Cardiac fibroblast (primary cell): Measurements from ENCODE around the gene MAD1L1.
A peak's percentile ranks its signal among the peaks of the same experiment; 100 is the strongest.

Experiments
- DNase-seq, 2 donors: peaks; one replicate each; pipeline versions ENCODE4 v3.0.0 to v3.0.0-alpha.2; 2010; ENCODE audit warnings: low read depth in 2 of 2
- H3K4me3 ChIP-seq, 2 donors: replicated peaks in 1 of 2; 1 replicate in 1 of 2; 2 replicates in 1 of 2; pipeline ENCODE4 v1.5.1; 2011; ENCODE audit warnings: low read depth in 2 of 2, low read length in 2 of 2, mild to moderate bottlenecking in 2 of 2, moderate library complexity in 1 of 2
- CTCF ChIP-seq: IDR thresholded peaks from one replicate; pipeline ENCODE4 v1.5.1; 2011; ENCODE audit warnings: low read depth, mild to moderate bottlenecking, low read length, inconsistent platforms

MAD1L1 gene

GRCh38 chr7:2099048-2099957, 133.4 kb downstream of the MAD1L1 start:
- TF ChIP-seq CTCF, result no peak
- DNase-seq, result peak; percentile 22 to 29
- H3K4me3 ChIP-seq, result no peak overlapping the region

GRCh38 chr7:2098496-2098895, 134.2 kb downstream of the MAD1L1 start:
- no peak for TF ChIP-seq CTCF
- DNase-seq, result no peak
- H3K4me3 ChIP-seq, result no peak overlapping the region

DNA sequence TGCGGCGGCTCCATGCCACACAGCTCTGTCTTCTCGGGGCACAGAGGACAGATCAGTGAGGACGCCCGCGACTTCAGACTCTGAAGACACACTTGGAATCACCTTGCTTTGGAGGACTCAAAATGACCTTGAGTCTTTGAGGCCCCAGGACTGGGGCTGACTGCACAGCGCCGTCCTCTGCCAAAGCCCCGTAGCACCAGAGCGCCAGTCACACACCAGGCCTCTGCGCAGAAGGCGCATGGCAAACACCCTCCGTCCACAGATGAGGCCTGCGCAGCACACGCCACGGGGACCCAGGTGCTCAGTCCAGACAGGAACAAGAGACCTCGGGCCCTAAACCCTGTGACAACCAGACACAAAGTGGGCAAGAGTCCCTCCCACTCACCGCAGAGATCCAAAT, 134.7 kb downstream of the MAD1L1 start:
- no peak overlapping the region for H3K4me3 ChIP-seq
- TF ChIP-seq CTCF, result no peak
- no peak for DNase-seq

DNA sequence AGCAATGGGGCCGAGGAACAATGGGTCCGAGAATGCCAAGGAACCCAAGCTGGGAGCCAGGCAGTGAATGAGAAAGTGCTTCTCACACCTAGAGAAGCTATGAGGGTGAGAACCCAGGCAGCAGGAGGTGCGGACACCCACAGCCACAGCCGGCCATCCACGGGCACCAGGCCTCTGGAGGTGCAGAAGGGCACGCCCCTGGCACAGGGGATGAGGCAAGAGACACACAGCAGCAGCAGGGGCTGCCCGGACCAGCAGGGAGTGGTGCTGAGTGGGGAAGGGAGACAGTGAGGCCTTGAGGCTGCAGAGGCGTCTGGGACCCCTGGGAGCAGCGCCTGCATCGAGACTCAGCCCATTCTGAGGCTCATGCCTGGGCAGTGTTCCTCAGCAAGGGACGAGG, 135.3 kb downstream of the MAD1L1 start:
- TF ChIP-seq CTCF, result no peak
- no peak overlapping the region for H3K4me3 ChIP-seq
- no peak for DNase-seq

DNA sequence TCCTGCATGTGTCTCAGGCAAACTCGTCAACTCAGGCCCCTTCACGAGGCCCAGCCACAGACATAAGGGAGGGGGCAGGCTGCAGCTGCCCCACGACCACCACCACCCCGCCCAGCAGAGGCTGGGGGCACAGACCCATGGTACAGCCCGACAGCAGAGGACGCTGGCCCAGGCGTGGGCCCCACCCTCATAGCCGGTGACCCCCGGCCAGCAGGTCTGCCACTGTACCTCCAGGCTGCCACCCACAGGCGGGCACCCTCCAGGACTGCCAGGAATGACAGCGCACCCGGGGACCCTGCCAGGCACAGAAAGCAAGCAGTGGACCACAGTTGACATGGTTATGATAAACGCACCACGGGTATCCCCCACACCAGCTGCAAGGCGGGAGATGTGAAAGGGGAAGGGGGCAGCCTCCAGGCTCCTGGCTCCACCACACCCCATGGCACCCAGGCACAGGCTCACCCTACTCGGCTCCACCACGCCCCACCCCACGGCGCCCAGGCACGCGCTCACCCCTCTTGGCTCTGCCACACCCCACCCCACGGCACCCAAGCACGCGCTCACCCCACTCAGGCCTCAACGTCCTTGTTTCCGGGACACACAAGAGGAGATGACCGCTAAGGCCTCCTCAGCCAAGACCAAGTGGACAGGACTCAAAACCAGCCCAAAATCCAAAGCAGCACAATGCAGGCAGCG, 135.9 kb downstream of the MAD1L1 start:
- no peak overlapping the region for H3K4me3 ChIP-seq

DNA sequence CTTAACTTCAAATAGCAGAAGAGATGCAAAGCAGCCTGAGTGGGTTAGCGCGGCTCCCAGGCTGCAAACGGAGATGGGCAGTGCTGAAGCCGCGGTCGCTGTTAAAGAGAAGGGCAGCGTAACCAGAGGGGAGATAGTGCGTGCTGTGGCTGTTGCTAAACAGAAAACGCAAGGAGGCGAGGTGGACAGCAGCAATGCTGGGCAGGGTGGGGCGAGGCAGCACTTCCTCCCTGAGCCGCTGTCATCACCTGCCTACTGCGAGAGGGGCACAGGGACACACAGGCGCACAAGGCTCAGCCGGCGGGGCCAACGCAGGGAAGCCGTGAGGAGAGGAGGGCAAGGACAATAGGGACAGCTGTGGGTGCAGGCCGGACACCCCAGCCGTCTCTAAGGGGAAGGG, 137.3 kb downstream of the MAD1L1 start:
- no peak overlapping the region for H3K4me3 ChIP-seq
- no peak for DNase-seq
- no peak for TF ChIP-seq CTCF

More for the DNA sequence above, 135.9 kb downstream of the MAD1L1 start:
- no peak for DNase-seq
- no peak for TF ChIP-seq CTCF
